ENCODE data around the gene TM2D3. TPM values are rescaled to one million over a fixed set of nuclear protein-coding genes. Genes with fewer than 3 reads are reported as not detected.
"Not testable (repeated sequence)": the region's sequence is repeated elsewhere in the genome, so short reads cannot be mapped to it uniquely, and the experiment has no call there.

TM2D3 gene
- total RNA-seq, 2 experiments from 2014 or later = 37.8 to 38.5 TPM

DNA sequence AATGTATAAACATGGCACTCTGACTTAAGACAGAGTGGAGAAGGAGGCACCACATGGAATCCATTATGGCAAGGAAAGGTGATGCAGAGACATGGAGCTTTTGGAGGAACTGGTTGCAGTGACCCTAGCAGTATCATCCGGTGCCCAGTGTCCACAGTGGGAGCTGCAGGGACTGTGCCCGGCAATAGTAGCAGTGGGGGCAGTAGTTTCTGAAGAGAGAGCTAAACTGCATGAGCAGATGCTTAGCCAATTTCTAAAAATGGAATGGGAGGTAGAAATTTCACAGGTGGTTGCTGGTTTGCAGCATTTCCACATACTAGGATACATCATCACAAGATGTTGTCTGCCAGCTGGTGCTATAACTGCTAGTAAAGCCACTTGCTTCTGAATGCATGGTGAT lies 7.8 kb upstream of the TM2D3 start:
- H3K27me3 Mint-ChIP-seq = no peaks in the 10 kb centered on the region
- H3K36me3 Mint-ChIP-seq (ENCODE audit: low read depth) = no peaks in the 10 kb centered on the region
- peaks cover 6% of the 10 kb centered on the region for H3K4me1 Mint-ChIP-seq (ENCODE audit: low read depth)
- ChIA-PET CTCF (interaction anchor here (1.0 kb wide), 1 partner anchor 19 kb away, joined by 4 read pairs; no protein-coding TSS in a partner anchor), POLR2A (interaction anchor here (0.6 kb wide), 1 partner anchor 295 kb away, joined by 5 read pairs; no protein-coding TSS in a partner anchor)
- ATAC-seq = no peak
- DNase-seq = no peak
- no peak overlapping the region for H3K27ac Mint-ChIP-seq
- no peaks in the 10 kb centered on the region for H3K9me3 Mint-ChIP-seq
- H3K4me3 Mint-ChIP-seq = no peak overlapping the region
- intact Hi-C loops (cut with micrococcal nuclease) = no loop called here
- TF ChIP-seq, protein P1, sequence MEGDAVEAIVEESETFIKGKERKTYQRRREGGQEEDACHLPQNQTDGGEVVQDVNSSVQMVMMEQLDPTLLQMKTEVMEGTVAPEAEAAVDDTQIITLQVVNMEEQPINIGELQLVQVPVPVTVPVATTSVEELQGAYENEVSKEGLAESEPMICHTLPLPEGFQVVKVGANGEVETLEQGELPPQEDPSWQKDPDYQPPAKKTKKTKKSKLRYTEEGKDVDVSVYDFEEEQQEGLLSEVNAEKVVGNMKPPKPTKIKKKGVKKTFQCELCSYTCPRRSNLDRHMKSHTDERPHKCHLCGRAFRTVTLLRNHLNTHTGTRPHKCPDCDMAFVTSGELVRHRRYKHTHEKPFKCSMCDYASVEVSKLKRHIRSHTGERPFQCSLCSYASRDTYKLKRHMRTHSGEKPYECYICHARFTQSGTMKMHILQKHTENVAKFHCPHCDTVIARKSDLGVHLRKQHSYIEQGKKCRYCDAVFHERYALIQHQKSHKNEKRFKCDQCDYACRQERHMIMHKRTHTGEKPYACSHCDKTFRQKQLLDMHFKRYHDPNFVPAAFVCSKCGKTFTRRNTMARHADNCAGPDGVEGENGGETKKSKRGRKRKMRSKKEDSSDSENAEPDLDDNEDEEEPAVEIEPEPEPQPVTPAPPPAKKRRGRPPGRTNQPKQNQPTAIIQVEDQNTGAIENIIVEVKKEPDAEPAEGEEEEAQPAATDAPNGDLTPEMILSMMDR (IDR thresholded peaks at IDR 0.05) = no peak

GRCh38 chr15:101657968-101658784 lies 6.0 kb upstream of the TM2D3 start:
- DNase-seq (no peak), ATAC-seq (no peak)
- Mint-ChIP-seq H3K27ac (no peak overlapping the region), H3K4me3 (no peak overlapping the region), H3K27me3 (no peaks in the 10 kb centered on the region), H3K36me3 (ENCODE audit: low read depth) (no peaks in the 10 kb centered on the region), H3K4me1 (ENCODE audit: low read depth) (peaks cover 14% of the 10 kb centered on the region), H3K9me3 (no peaks in the 10 kb centered on the region)
- CTCF ChIA-PET = interaction anchor here (0.6 to 1.6 kb wide), 3 partner anchors 9 to 18 kb away, joined by 4 to 5 read pairs (median 4); no protein-coding TSS in a partner anchor
- intact Hi-C loops (cut with micrococcal nuclease) = no loop called here
- TF ChIP-seq, protein P1 (IDR thresholded peaks at IDR 0.05) = no peak
- POLR2A ChIA-PET = no interaction called here

DNA sequence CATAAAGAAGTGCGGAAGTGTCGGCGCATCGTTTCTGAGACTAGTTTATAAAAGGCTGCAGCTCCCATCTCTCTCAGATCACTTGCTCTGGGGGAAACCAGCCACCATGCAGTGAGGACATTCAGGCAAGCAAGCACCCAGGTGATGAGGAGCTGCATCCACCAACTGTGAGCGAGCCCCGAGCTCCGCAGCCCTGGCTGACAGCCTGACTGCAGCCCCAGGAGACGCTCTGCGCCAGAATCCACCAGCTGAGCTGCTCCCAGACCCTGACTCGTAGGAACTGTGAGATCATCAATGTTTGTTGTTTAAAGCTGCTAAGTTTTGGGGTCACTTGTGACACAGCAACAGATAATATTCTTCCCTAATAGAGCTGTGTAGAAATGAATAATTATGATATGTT lies 5.0 kb upstream of the TM2D3 start:
- H3K9me3 Mint-ChIP-seq = no peaks in the 10 kb centered on the region
- H3K27ac Mint-ChIP-seq = no peak overlapping the region
- DNase-seq (no peak), ATAC-seq (no peak)
- CTCF ChIA-PET = interaction anchor here (1.6 kb wide), 1 partner anchor 17 kb away, joined by 5 read pairs; no protein-coding TSS in a partner anchor
- H3K4me3 Mint-ChIP-seq = no peak overlapping the region
- H3K4me1 Mint-ChIP-seq (ENCODE audit: low read depth) = peaks cover 14% of the 10 kb centered on the region
- POLR2A ChIA-PET = no interaction called here
- TF ChIP-seq, protein P1 (IDR thresholded peaks at IDR 0.05) = no peak
- peaks cover 2% of the 10 kb centered on the region for H3K36me3 Mint-ChIP-seq (ENCODE audit: low read depth)
- intact Hi-C loops (cut with micrococcal nuclease) = no loop called here
- no peaks in the 10 kb centered on the region for H3K27me3 Mint-ChIP-seq

GRCh38 chr15:101654624-101655337 lies 2.6 kb upstream of the TM2D3 start:
- H3K27me3 Mint-ChIP-seq; H3K9me3 Mint-ChIP-seq; H3K36me3 Mint-ChIP-seq (ENCODE audit: low read depth); ATAC-seq: not testable (repeated sequence)
- H3K4me1 Mint-ChIP-seq (ENCODE audit: low read depth) = peaks cover 26% of the 10 kb centered on the region
- ChIA-PET POLR2A (interaction anchor here (0.8 to 1.0 kb wide), 2 partner anchors 28 to 65 kb away, joined by 3 to 4 read pairs; no protein-coding TSS in a partner anchor), CTCF (interaction anchor here (0.6 to 2.3 kb wide), 4 partner anchors 12 to 357 kb away, joined by 4 to 11 read pairs (median 4); no protein-coding TSS in a partner anchor)
- H3K4me3 Mint-ChIP-seq = peak overlapping the region; percentile 33
- intact Hi-C loops (cut with micrococcal nuclease) = loop anchor here (5.0 kb wide), 1 partner anchor 362 kb away; no protein-coding TSS in a partner anchor
- H3K27ac Mint-ChIP-seq = peak overlapping the region; percentile 59
- DNase-seq = peak; percentile 41

DNA sequence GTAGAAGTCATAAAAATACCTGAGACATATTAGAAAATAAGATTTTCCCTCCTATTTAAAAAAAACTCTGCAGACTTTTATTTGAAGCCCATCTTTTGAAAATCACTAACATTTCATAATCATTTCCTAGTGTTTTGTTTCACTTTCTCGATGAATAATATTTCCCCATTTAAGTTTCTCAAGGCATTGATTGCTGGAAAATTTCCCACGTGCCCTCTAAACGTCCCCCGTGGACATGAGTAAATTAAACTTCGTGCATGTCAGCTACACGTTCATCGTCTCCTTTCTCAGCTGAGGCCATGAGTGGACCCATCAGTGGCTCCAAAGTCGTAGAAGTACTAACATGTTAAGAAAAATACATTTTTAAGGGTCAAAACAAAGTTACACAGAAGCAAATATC lies 2.0 kb upstream of the TM2D3 start:
- H3K27ac Mint-ChIP-seq = peak overlapping the region; percentile 59
- ATAC-seq = no peak
- no peaks in the 10 kb centered on the region for H3K27me3 Mint-ChIP-seq
- TF ChIP-seq, protein P1 (IDR thresholded peaks at IDR 0.05) = no peak
- CTCF ChIA-PET = interaction anchor here (0.7 to 2.3 kb wide), 6 partner anchors 12 to 356 kb away, joined by 3 to 11 read pairs (median 4); no protein-coding TSS in a partner anchor
- intact Hi-C loops (cut with micrococcal nuclease) = loop anchor here (5.0 kb wide), 1 partner anchor 362 kb away; no protein-coding TSS in a partner anchor
- H3K4me3 Mint-ChIP-seq = peak overlapping the region; percentile 33
- peak; percentile 14 for DNase-seq
- H3K9me3 Mint-ChIP-seq = no peaks in the 10 kb centered on the region
- POLR2A ChIA-PET = interaction anchor here (1.0 to 1.7 kb wide), 2 partner anchors 29 to 360 kb away, joined by 4 to 6 read pairs; partner anchors contain the start of gene SNRPA1
- peaks cover 13% of the 10 kb centered on the region for H3K36me3 Mint-ChIP-seq (ENCODE audit: low read depth)
- H3K4me1 Mint-ChIP-seq (ENCODE audit: low read depth) = peaks cover 32% of the 10 kb centered on the region

Measured in activated CD8-positive, alpha-beta T cell treated with anti-CD3 and anti-CD28 coated beads for 36 hours (primary cell).